ENCODE results near the gene AMMECR1.

Gene AMMECR1

GRCh38 chrX:110310000-110310790, 7.7 kb downstream of the AMMECR1 start:
- no peak for DNase-seq
- Histone ChIP-seq H3K27me3 (replicated peaks) (no peaks in the 10 kb centered on the region), H3K27ac (no peak overlapping the region), H3K4me3 (ENCODE audit: low read depth, low read length) (no peak overlapping the region), H3K36me3 (replicated peaks) (no peaks in the 10 kb centered on the region)
- no peak for TF ChIP-seq CTCF (IDR thresholded peaks at IDR 0.05; ENCODE audit: low read depth, low read length, missing control alignments)
- in situ Hi-C loops (cut with HindIII; ENCODE audit: low pct_ligation_motif_present, low sequenced_read_pairs): no loop called here

GRCh38 chrX:110308220-110308619, 9.7 kb downstream of the AMMECR1 start:
- DNase-seq: no peak
- TF ChIP-seq CTCF (IDR thresholded peaks at IDR 0.05; ENCODE audit: low read depth, low read length, missing control alignments): no peak
- H3K27me3 ChIP-seq (replicated peaks): no peaks in the 10 kb centered on the region
- H3K27ac ChIP-seq: no peak overlapping the region
- no peak overlapping the region for H3K4me3 ChIP-seq (ENCODE audit: low read depth, low read length)
- H3K36me3 ChIP-seq (replicated peaks): no peaks in the 10 kb centered on the region
- in situ Hi-C loops (cut with HindIII; ENCODE audit: low pct_ligation_motif_present, low sequenced_read_pairs): no loop called here

GRCh38 chrX:110304884-110305283, 13.0 kb downstream of the AMMECR1 start:
- Histone ChIP-seq H3K36me3 (replicated peaks) (no peaks in the 10 kb centered on the region), H3K27ac (no peak overlapping the region), H3K27me3 (replicated peaks) (no peaks in the 10 kb centered on the region), H3K4me3 (ENCODE audit: low read depth, low read length) (no peak overlapping the region)
- in situ Hi-C loops (cut with HindIII; ENCODE audit: low pct_ligation_motif_present, low sequenced_read_pairs): no loop called here
- DNase-seq: no peak
- TF ChIP-seq CTCF (IDR thresholded peaks at IDR 0.05; ENCODE audit: low read depth, low read length, missing control alignments): no peak

- no peak for TF ChIP-seq CTCF (IDR thresholded peaks at IDR 0.05; ENCODE audit: low read depth, low read length, missing control alignments)
- no peaks in the 10 kb centered on the region for H3K27me3 ChIP-seq (replicated peaks)
- H3K27ac ChIP-seq: no peak overlapping the region
- no peak overlapping the region for H3K4me3 ChIP-seq (ENCODE audit: low read depth, low read length)
- no peak for DNase-seq
- no peaks in the 10 kb centered on the region for H3K36me3 ChIP-seq (replicated peaks)
- in situ Hi-C loops (cut with HindIII; ENCODE audit: low pct_ligation_motif_present, low sequenced_read_pairs): no loop called here
These were observed 13.5 kb downstream of the AMMECR1 start for GRCh38 chrX:110304371-110304770.

- DNase-seq: no peak
- no peak for TF ChIP-seq CTCF (IDR thresholded peaks at IDR 0.05; ENCODE audit: low read depth, low read length, missing control alignments)
- Histone ChIP-seq H3K27me3 (replicated peaks) (no peaks in the 10 kb centered on the region), H3K36me3 (replicated peaks) (no peaks in the 10 kb centered on the region), H3K27ac (no peak overlapping the region), H3K4me3 (ENCODE audit: low read depth, low read length) (no peak overlapping the region)
- in situ Hi-C loops (cut with HindIII; ENCODE audit: low pct_ligation_motif_present, low sequenced_read_pairs): no loop called here
These were observed 14.9 kb downstream of the AMMECR1 start for GRCh38 chrX:110302975-110303374.

- in situ Hi-C loops (cut with HindIII; ENCODE audit: low pct_ligation_motif_present, low sequenced_read_pairs): no loop called here
- no peak overlapping the region for H3K4me3 ChIP-seq (ENCODE audit: low read depth, low read length)
These were observed 16.7 kb downstream of the AMMECR1 start for GRCh38 chrX:110301194-110301593.

More at GRCh38 chrX:110301194-110301593, 16.7 kb downstream of the AMMECR1 start:
- H3K36me3 ChIP-seq (replicated peaks): no peaks in the 10 kb centered on the region
- no peaks in the 10 kb centered on the region for H3K27me3 ChIP-seq (replicated peaks)
- H3K27ac ChIP-seq: no peak overlapping the region
- TF ChIP-seq CTCF (IDR thresholded peaks at IDR 0.05; ENCODE audit: low read depth, low read length, missing control alignments): no peak
- DNase-seq: no peak

Data from brain microvascular endothelial cell (primary cell).